K562 treated with DMSO at 1 percent for 4 hours (cell line): ENCODE measurements around the gene LSM6. TPM values are rescaled to one million over a fixed set of nuclear protein-coding genes. Genes with fewer than 3 reads are reported as not detected.

Source experiments
- total RNA-seq: library from RNA; unstranded; fragments of 300-600 nt; gene quantifications from 2 replicates; pipeline ENCODE4 v1.2.3, GENCODE V29; 2022; ENCODE audit not compliant: insufficient read depth

Gene LSM6
- 21.7 and 29.0 TPM in 2 replicates for total RNA-seq

DNA sequence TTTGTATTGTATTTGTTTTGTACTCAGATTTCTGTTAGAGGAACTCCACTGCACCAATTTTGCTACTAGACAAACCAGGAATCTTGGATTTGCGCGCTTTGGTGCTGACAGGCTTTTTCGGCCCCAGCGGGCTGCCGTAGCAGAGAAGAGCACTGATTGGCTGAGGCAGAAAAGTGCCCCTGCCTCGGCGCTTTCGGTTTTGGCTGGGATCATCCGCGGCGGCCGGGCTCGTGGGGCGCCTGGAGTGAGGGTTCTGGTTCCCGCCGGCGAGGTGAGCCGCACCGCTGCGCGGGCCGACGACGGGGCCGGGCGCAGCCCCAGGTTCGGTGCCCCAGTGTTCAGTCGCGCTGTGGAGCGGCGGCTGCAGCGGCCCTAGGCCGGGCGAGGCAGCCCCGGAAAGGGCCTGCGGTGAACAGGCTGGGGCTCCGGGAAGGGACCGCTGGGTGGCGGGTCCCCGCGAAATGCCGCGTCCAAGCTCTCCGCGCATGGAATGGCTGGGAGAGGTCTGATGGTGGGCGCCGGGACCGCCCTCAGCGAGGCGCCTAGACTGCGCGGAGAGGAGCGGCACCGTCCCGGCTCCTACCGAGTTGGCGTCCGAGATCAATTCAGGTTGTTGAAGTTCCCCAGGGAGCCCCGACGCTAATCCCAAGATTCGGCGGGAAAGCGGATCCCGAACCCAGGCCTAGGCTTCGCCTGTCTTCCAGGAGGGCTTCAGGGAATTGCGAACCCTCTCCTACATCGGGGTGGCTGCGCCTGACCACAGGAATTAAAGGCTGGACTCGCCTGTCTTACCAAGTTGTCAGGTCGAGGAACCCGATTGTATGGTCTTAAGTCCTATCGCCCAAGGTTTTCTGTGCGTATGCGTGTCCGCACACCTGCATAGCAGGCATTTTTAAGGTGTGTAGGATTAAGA, at the start of gene LSM6:
Gene LSM6, plus strand, starts transcription at position 178 of the 913 bp plus-strand sequence. CDS start 7,204 bp downstream, outside the sequence.

DNA sequence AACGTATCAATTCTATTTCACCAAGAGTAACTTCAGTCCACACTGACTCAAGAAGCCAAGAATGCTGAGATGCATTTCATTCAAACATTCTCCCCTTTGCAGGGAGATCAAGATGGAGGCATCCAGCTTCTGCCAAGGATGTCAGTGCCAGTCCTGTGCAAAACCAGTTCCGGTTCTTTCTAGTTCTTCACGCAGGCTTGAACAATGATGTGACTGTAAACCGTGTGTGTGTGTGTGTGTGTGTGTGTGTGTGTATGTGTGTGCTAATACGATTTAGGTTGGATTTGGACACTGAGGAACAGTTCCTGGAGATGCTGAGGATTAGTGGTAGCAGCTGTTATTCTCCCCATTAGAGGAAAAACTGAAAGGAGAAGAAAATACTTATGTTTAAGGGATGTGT, 38.7 kb downstream of the LSM6 start, which contains the start of gene REELD1:
Gene REELD1, plus strand, starts transcription at position 301 of the 400 bp plus-strand sequence. CDS start 2,415 bp downstream, outside the sequence.

Other genes with a start within 250 kb of the LSM6 start
- gene ZNF827, start 236.9 kb upstream of the LSM6 start, total RNA-seq: not detected in 2 replicates
- not detected in 2 replicates for gene REELD1, start 38.8 kb downstream of the LSM6 start, total RNA-seq